Fibroblast of mammary gland (primary cell): ENCODE results near the gene USP12.
"Not testable (repeated sequence)": the region's sequence is repeated elsewhere in the genome, so short reads cannot be mapped to it uniquely, and the experiment has no call there.

Experiments
- DNase-seq: peaks from one replicate; pipeline ENCODE4 v3.0.0-alpha.2; 2010; ENCODE audit warnings: low read depth
- H3K4me3 ChIP-seq: 2 replicates; pipeline ENCODE4 v1.5.1; 2011; ENCODE audit warnings: low read depth, mild to moderate bottlenecking, low read length, moderate library complexity; ENCODE audit not compliant: control insufficient read depth
- TF ChIP-seq, protein P1 (sequence below): conservative IDR thresholded peaks from 2 replicates; pipeline ENCODE4 v1.5.1; 2011; ENCODE audit warnings: low read depth, low read length, inconsistent platforms; ENCODE audit not compliant: control insufficient read depth, insufficient read depth

USP12 gene

DNA sequence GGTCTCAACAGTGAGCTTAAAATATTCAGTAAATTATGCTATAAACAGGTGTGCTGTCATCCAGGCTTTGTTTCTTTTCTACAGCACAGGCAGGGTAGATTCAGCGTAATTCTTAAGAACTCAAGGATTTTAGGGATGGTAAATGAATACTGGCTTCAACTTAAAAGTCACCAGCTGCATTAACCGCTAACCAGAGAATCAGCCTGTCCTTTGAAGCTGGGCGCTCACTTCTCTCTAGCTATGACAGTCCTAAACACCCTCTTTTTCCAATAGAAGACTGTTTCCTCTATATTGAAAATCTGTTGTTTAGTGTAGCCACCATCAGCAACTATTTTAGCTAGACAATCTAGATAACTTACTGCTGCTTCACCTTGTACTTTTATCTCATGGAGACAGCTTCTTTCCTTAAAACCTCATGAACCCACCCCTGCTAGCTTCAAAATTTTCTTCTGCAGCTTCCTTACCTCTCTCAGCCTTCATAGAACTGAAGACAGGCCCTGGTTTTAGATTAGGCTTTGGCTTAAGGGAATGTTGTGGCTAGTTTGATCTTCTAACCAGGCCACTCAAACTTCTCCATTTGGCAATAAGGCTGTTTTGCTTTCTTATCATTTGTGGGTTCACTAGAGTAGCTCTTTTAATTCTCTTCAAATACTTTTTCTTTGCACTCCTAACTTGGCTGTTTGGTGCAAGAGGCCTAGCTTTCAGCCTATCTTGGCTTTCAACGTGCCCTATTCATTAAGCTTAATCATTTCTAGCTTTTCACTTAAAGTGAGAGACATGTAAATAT is 89.5 kb downstream of the USP12 start:
- DNase-seq: no peak
- TF ChIP-seq, protein P1, sequence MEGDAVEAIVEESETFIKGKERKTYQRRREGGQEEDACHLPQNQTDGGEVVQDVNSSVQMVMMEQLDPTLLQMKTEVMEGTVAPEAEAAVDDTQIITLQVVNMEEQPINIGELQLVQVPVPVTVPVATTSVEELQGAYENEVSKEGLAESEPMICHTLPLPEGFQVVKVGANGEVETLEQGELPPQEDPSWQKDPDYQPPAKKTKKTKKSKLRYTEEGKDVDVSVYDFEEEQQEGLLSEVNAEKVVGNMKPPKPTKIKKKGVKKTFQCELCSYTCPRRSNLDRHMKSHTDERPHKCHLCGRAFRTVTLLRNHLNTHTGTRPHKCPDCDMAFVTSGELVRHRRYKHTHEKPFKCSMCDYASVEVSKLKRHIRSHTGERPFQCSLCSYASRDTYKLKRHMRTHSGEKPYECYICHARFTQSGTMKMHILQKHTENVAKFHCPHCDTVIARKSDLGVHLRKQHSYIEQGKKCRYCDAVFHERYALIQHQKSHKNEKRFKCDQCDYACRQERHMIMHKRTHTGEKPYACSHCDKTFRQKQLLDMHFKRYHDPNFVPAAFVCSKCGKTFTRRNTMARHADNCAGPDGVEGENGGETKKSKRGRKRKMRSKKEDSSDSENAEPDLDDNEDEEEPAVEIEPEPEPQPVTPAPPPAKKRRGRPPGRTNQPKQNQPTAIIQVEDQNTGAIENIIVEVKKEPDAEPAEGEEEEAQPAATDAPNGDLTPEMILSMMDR: no peak
- no peak overlapping the region for H3K4me3 ChIP-seq

DNA sequence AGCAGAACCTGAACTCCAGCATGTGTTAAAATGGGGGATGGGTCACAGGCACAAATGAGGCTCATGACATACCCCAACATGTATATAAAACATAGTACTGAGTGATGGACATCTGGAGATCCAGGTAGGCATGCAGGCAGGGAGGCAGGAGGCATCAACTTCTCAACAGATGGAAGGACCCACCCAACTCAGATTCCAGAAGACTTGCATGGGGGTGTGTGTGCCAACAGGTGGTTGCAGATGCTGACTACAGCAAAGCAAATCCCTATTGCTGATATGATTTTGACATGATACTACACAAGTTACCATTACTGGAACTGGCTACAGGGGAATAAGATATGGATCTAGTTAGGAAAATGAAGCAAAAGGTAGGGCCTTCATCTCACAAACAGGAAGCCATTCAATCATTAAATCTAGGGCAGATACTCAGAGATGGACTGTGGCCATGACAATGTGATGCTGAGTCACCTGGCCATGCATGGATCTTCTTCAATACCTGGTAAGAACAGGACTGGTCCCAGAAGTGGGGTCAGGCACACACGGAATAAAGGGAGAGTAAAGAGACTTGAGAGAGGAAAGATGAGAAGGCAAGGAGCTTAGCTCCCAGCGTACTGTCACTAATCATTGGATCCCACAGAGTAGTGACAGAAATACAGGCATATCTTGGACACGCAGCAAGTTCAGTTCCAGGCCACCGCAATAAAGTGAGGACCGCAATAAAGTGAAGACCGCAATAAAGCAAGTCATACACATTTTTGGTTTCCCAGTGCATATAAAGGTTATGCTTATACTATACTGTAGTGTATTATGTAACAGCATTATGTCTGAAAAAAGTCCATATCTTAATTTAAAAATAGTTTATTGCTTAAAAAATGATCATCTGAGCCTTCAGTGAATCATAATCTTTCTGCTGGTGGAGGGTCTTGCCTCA is 91.3 kb downstream of the USP12 start:
- H3K4me3 ChIP-seq: no peak overlapping the region
- no peak for DNase-seq
- TF ChIP-seq, protein P1: no peak

DNA sequence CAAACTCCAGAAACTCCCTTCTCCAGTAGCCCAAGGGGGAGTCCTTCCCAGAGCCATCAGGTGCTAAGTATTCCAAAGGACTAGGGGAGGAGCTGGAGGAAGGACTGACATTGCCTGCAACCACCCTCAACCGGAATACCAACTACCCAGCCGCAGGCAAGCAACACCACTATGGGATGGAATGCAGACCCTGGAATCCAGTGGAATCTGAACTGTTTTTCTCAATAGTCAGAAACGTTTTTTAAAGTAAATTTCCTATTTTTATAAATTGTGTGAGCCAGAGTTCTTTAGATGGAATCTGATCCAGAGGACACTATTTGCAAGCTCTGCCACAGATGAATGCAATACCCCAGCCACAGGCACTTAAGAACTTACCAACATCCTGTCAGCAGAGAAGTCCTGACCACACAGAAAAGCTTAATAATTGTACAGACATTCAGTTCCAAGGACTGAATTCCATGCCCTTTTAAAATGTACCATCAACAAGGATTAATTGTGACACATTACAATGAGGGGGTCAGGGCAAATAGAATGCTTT is 92.1 kb downstream of the USP12 start:
- H3K4me3 ChIP-seq: no peak overlapping the region
- DNase-seq: peak; percentile 36
- TF ChIP-seq, protein P1: no peak

DNA sequence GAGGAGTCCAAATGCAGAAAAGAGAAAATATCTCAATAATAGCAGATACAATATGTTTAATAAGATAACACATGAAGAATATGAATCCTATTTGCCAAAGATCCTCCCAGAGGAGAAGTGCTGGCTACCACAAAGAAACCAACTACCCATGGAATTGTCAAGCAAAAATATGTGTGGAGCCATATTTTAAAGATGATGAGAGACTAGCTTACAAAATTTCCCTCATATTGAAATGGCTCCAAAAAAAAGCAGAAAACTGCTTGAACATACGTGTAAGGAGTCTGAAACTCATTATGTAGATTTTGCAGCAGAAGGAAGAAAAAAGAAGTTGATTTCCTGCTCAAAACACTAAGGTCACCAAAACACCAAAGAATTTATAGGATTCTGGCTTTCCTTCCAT is 94.2 kb downstream of the USP12 start:
- TF ChIP-seq, protein P1: no peak
- no peak for DNase-seq
- no peak overlapping the region for H3K4me3 ChIP-seq

DNA sequence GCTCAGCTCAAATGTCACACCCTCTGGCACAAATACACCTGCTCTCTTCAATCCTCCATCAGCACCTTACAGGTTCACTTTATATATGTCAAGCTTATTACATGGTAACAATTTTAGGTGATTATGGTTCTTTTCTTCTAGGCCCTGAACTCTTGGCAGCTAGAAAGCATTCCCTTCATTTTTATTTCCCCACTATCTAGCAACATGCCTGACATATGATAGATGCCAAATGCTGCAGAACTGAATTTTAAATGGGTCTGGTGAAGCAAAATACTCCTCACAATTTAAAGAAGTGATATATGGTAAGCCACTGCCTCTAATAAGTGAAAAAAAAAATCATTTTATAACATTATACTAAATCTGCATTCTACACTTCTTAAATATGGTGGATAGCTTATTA is 95.2 kb downstream of the USP12 start:
- DNase-seq: no peak
- TF ChIP-seq, protein P1: no peak
- no peak overlapping the region for H3K4me3 ChIP-seq

DNA sequence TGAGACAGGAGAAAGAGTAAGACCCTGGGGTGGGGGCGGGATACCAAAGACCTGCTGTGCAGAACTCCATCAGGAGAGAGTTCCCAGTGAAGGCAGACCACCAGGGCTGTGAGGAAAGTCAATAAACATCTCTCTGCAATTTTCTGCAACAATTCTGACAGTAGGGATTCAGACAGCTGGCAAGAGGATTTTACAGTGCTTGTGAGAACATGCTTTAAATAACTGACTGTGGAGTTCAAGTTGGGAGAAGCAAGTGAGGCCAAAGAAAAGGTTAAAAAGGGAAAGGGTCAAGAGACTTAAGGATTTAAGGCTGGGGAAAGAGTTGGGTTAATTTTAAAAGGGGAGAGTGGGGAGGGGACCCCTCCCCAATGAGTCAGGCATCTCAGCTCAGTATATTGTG is 98.4 kb downstream of the USP12 start:
- no peak for DNase-seq
- TF ChIP-seq, protein P1: no peak
- no peak overlapping the region for H3K4me3 ChIP-seq

DNA sequence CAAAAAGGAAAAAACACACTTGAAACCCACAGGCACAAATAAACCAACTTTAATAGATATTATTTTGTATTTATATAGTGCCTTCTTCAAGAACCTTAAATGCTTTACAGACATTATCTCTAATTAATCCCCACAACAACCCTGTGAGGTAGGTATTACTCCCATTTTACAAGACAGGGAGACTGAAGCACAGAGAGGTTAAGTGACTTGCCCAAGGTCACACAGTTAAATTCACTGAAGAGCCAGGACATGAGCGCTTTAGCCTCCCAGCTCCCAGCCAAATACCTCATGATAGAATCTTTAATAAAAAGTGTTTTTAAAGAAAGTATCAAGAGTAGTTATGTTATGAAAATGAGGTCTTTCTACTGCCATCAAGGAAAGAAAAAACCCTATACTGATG is 105.5 kb downstream of the USP12 start:
- H3K4me3 ChIP-seq, DNase-seq: not testable (repeated sequence)
